PC-9 (cell line): Measurements from ENCODE around the gene GFRA1.

Experiments
- EZH2 ChIP-seq: fragments of 200-600 bp; sonication (generic); IDR thresholded peaks from 2 replicates; pipeline ENCODE4 v1.8.0; 2017; ENCODE audit warnings: antibody characterized with exemption, low read depth
- TF ChIP-seq, protein P1 (sequence below): fragments of 200-600 bp; sonication (generic); conservative IDR thresholded peaks from 2 replicates; pipeline ENCODE4 v1.6.1; 2017; ENCODE audit warnings: mixed run types, antibody characterized with exemption, mild to moderate bottlenecking, moderate library complexity

GRCh38 chr10:116049974-116050304 is 223.1 kb downstream of the GFRA1 start:
- TF ChIP-seq, protein P1, sequence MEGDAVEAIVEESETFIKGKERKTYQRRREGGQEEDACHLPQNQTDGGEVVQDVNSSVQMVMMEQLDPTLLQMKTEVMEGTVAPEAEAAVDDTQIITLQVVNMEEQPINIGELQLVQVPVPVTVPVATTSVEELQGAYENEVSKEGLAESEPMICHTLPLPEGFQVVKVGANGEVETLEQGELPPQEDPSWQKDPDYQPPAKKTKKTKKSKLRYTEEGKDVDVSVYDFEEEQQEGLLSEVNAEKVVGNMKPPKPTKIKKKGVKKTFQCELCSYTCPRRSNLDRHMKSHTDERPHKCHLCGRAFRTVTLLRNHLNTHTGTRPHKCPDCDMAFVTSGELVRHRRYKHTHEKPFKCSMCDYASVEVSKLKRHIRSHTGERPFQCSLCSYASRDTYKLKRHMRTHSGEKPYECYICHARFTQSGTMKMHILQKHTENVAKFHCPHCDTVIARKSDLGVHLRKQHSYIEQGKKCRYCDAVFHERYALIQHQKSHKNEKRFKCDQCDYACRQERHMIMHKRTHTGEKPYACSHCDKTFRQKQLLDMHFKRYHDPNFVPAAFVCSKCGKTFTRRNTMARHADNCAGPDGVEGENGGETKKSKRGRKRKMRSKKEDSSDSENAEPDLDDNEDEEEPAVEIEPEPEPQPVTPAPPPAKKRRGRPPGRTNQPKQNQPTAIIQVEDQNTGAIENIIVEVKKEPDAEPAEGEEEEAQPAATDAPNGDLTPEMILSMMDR: no peak
- no peak for TF ChIP-seq EZH2
